Lower lobe of right lung (tissue), 2 donors: ENCODE results near the gene SLC66A1. TPM values are rescaled to one million over a fixed set of nuclear protein-coding genes. Genes with fewer than 3 reads are reported as not detected.

ENCODE experiments used
- ATAC-seq, 2 donors: fragments of 200-7000 bp; cut with Tn5 transposase; one replicate each; pipeline ENCODE4 v1.9.1; 2020 to 2022; ENCODE audit warnings: mild to moderate bottlenecking in 2 of 2, moderate library complexity in 2 of 2
- DNase-seq: peaks from one replicate; pipeline ENCODE4 v3.0.0-alpha.2; 2020
- H3K27ac ChIP-seq: fragments of 200-600 bp; one replicate; pipeline ENCODE4 v1.8.0; 2022
- H3K27me3 ChIP-seq: fragments of 200-600 bp; one replicate; pipeline ENCODE4 v1.8.0; 2022; ENCODE audit warnings: low read depth
- H3K36me3 ChIP-seq: fragments of 200-600 bp; one replicate; pipeline ENCODE4 v1.8.0; 2022; ENCODE audit warnings: mild to moderate bottlenecking
- H3K4me1 ChIP-seq: fragments of 200-600 bp; one replicate; pipeline ENCODE4 v1.8.0; 2022
- H3K4me3 ChIP-seq: fragments of 200-600 bp; one replicate; pipeline ENCODE4 v1.8.0; 2022; ENCODE audit warnings: mild to moderate bottlenecking
- H3K9me3 ChIP-seq: fragments of 200-600 bp; one replicate; pipeline ENCODE4 v1.8.0; 2022
- CTCF ChIP-seq: fragments of 200-600 bp; IDR thresholded peaks from one replicate; pipeline ENCODE4 v1.8.0; 2022; ENCODE audit warnings: antibody characterized with exemption, mild to moderate bottlenecking
- intact Hi-C: fragments of 100-400 bp; cut with DNase I; formaldehyde crosslinking; loops from one replicate; pipeline ENCODE4 v1.11.0; 2022
- total RNA-seq: library from RNA; stranded (reverse); fragmentation: NEBNext Ultra II Directional; extraction: Animal tissue kit (Norgen Biotek cat#: 25700); gene quantifications from one replicate; pipeline ENCODE4 v1.2.1, GENCODE V29; 2021
- donor health status: DM: no; HTN: yes; CAD: no; lungs with severe emphysema.

The SLC66A1 gene
- total RNA-seq, 1 donor from 2014 or later = 15.4 TPM

GRCh38 chr1:19322481-19322880, 10.4 kb downstream of the SLC66A1 start:
- no peak for TF ChIP-seq CTCF
- Histone ChIP-seq H3K9me3 (no peaks in the 10 kb centered on the region), H3K27ac (no peak overlapping the region), H3K27me3 (no peaks in the 10 kb centered on the region), H3K36me3 (peaks cover 76% of the 10 kb centered on the region), H3K4me3 (no peak overlapping the region), H3K4me1 (peaks cover under 1% of the 10 kb centered on the region)
- intact Hi-C loops = no loop called here
- ATAC-seq (no peak), DNase-seq (peak; percentile 10)

DNA sequence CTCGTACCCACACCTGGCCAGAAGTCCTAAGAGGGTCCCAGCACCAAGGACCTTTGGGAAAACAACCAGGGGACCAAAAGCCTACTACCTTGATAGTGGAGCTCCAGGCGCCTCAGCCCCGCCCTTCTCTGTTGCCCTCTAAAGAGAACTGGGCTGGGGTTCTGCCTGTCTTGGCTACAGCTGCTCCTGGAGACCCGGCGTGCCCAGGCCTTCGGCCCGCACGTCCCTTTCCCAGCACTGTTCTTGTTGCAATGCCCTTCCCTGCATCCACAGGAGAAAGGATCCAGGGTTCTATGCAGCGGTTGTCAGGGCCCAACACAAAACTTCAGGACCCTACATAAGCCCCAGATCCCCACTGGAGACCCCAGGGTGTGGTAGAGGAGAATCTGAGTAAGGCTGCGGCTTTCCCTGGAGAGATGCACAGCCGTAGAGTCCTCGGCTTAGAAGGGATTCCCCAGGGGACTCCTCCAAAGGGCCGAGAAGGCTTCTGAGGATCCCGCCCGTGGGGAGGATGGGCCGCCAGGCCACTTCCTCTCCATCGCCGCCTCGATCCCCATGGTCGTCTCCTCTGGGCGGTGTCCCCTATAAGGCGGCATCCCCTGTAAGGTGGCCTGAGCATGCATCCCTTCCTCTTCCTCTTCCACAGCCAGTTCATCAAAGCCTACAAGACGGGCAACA, 12.0 kb downstream of the SLC66A1 start:
- no peak for ATAC-seq
- H3K27ac ChIP-seq = no peak overlapping the region
- peaks cover 81% of the 10 kb centered on the region for H3K36me3 ChIP-seq
- no peak for DNase-seq
- H3K27me3 ChIP-seq = no peaks in the 10 kb centered on the region
- intact Hi-C loops = no loop called here
- H3K4me3 ChIP-seq = no peak overlapping the region
- no peak for TF ChIP-seq CTCF
- no peaks in the 10 kb centered on the region for H3K9me3 ChIP-seq
- H3K4me1 ChIP-seq = no peaks in the 10 kb centered on the region

DNA sequence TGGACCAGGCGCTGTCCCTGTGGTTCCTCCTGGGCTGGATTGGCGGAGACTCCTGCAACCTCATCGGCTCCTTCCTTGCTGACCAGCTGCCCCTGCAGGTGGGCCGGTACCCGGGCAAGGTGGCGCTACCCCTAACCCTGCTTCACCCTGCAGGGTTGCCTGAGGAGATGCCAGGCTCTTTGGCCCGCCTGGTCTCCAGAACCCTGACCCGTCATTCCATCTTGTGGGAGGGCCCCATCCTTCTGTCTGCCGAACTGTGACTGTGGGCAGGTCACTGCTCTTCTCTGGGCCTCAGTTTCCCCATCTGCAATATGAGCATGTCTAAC, 12.5 kb downstream of the SLC66A1 start:
- no peaks in the 10 kb centered on the region for H3K9me3 ChIP-seq
- TF ChIP-seq CTCF = no peak
- DNase-seq (no peak), ATAC-seq (no peak)
- H3K27me3 ChIP-seq = no peaks in the 10 kb centered on the region
- peaks cover 81% of the 10 kb centered on the region for H3K36me3 ChIP-seq
- no peak overlapping the region for H3K4me3 ChIP-seq
- H3K4me1 ChIP-seq = no peaks in the 10 kb centered on the region
- H3K27ac ChIP-seq = no peak overlapping the region
- intact Hi-C loops = no loop called here

- Histone ChIP-seq H3K4me3 (no peak overlapping the region), H3K27me3 (no peaks in the 10 kb centered on the region), H3K9me3 (no peaks in the 10 kb centered on the region), H3K36me3 (peaks cover 85% of the 10 kb centered on the region), H3K27ac (no peak overlapping the region), H3K4me1 (no peaks in the 10 kb centered on the region)
- no peak for ATAC-seq
- DNase-seq = no peak
- no peak for TF ChIP-seq CTCF
- intact Hi-C loops = no loop called here
Measured at GRCh38 chr1:19325368-19325957, 13.3 kb downstream of the SLC66A1 start.

GRCh38 chr1:19325958-19326747, 14.0 kb downstream of the SLC66A1 start:
- no peak overlapping the region for H3K4me3 ChIP-seq
- peak in 1 of 2 donors; percentile 5 for ATAC-seq
- H3K27me3 ChIP-seq = no peaks in the 10 kb centered on the region
- no peak overlapping the region for H3K27ac ChIP-seq
- no peaks in the 10 kb centered on the region for H3K9me3 ChIP-seq
- TF ChIP-seq CTCF = no peak
- H3K4me1 ChIP-seq = no peaks in the 10 kb centered on the region
- H3K36me3 ChIP-seq = peaks cover 85% of the 10 kb centered on the region
- no peak for DNase-seq
- intact Hi-C loops = no loop called here
